ENCODE measurements around the gene IL20RB.

- TF ChIP-seq CTCF (IDR thresholded peaks at IDR 0.05) (no peak), POLR2A (IDR thresholded peaks at IDR 0.05) (no peak)
Observed at GRCh38 chr3:136982520-136983138, 24.8 kb downstream of the IL20RB start.

Data from lower leg skin (tissue), 3 donors.